Ishikawa (cell line): ENCODE measurements around the gene GKN2.
A peak's percentile ranks its signal among the peaks of the same experiment; 100 is the strongest.

ENCODE experiments used
- CEBPB ChIP-seq: IDR thresholded peaks from 2 replicates; pipeline ENCODE4 v1.6.1; 2012
- CREB1 ChIP-seq: IDR thresholded peaks from 2 replicates; pipeline ENCODE4 v1.6.1; 2012; ENCODE audit warnings: low read depth
- EGR1 ChIP-seq: IDR thresholded peaks from 2 replicates; pipeline ENCODE4 v1.6.1; 2012
- EP300 ChIP-seq: IDR thresholded peaks from 2 replicates; pipeline ENCODE4 v1.6.1; 2012; ENCODE audit warnings: borderline replicate concordance
- FOXM1 ChIP-seq: IDR thresholded peaks from 2 replicates; pipeline ENCODE4 v1.6.1; 2012; ENCODE audit warnings: low read depth, borderline replicate concordance
- MAX ChIP-seq: IDR thresholded peaks from 2 replicates; pipeline ENCODE4 v1.6.1; 2012
- NFIC ChIP-seq: IDR thresholded peaks from 2 replicates; pipeline ENCODE4 v1.6.1; 2012
- RAD21 ChIP-seq: IDR thresholded peaks from 2 replicates; pipeline ENCODE4 v1.6.1; 2012; ENCODE audit warnings: low read depth
- TAF1 ChIP-seq: IDR thresholded peaks from 2 replicates; pipeline ENCODE4 v1.6.1; 2012; ENCODE audit warnings: low read depth, mild to moderate bottlenecking
- YY1 ChIP-seq: IDR thresholded peaks from 2 replicates; pipeline ENCODE4 v1.6.1; 2012; ENCODE audit warnings: low read depth
- TF ChIP-seq, protein P1 (sequence below): IDR thresholded peaks from 2 replicates; pipeline ENCODE4 v1.6.1; 2012; ENCODE audit warnings: low read depth, mild to moderate bottlenecking
- TF ChIP-seq, protein P2 (sequence below): IDR thresholded peaks from 2 replicates; pipeline ENCODE4 v1.6.1; 2012

DNA sequence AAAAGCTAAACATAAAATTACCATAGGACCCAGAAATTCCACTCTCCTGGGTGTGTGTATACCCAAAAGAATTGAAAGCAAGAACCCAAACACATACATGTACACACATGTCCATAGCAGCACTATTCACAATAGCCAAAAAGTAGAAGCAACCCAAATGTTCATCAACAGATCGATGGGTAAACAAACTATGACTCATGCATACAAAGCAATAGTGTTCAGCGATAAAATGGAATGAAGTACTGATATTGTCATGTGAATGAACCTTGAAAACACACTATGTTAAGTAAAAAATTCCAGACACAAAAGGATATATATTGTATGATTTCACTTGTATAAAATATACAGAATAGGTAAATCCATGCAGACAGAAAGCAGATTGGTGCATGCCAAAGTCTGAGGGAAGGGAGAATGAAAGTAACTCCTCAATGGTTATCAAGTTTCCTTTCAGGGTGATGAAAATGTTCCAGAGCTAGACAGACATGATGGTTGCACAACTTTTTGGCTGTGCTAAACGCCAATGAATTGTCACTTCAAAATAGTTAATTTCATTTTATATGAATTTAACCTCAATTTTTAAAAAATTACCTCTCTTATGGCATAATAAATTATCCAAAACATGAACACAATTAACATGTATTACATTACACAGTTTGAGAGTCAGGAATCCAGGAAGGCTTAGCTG is 35.5 kb downstream of the GKN2 start:
- no peak for TF ChIP-seq EP300
- no peak for TF ChIP-seq CREB1
- TF ChIP-seq, protein P1, sequence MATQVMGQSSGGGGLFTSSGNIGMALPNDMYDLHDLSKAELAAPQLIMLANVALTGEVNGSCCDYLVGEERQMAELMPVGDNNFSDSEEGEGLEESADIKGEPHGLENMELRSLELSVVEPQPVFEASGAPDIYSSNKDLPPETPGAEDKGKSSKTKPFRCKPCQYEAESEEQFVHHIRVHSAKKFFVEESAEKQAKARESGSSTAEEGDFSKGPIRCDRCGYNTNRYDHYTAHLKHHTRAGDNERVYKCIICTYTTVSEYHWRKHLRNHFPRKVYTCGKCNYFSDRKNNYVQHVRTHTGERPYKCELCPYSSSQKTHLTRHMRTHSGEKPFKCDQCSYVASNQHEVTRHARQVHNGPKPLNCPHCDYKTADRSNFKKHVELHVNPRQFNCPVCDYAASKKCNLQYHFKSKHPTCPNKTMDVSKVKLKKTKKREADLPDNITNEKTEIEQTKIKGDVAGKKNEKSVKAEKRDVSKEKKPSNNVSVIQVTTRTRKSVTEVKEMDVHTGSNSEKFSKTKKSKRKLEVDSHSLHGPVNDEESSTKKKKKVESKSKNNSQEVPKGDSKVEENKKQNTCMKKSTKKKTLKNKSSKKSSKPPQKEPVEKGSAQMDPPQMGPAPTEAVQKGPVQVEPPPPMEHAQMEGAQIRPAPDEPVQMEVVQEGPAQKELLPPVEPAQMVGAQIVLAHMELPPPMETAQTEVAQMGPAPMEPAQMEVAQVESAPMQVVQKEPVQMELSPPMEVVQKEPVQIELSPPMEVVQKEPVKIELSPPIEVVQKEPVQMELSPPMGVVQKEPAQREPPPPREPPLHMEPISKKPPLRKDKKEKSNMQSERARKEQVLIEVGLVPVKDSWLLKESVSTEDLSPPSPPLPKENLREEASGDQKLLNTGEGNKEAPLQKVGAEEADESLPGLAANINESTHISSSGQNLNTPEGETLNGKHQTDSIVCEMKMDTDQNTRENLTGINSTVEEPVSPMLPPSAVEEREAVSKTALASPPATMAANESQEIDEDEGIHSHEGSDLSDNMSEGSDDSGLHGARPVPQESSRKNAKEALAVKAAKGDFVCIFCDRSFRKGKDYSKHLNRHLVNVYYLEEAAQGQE: no peak
- no peak for TF ChIP-seq TAF1
- no peak for TF ChIP-seq MAX
- no peak for TF ChIP-seq EGR1
- TF ChIP-seq FOXM1: no peak
- TF ChIP-seq, protein P2, sequence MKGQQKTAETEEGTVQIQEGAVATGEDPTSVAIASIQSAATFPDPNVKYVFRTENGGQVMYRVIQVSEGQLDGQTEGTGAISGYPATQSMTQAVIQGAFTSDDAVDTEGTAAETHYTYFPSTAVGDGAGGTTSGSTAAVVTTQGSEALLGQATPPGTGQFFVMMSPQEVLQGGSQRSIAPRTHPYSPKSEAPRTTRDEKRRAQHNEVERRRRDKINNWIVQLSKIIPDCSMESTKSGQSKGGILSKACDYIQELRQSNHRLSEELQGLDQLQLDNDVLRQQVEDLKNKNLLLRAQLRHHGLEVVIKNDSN: no peak
- no peak for TF ChIP-seq YY1
- TF ChIP-seq RAD21: no peak
- TF ChIP-seq CEBPB: 0 out of 2 replicates have a peak, but pooled peaks have one; percentile 45
- TF ChIP-seq NFIC: no peak
